ENCODE measurements around the gene LYPD6B.
"Not testable (repeated sequence)": the region's sequence is repeated elsewhere in the genome, so short reads cannot be mapped to it uniquely, and the experiment has no call there.

LYPD6B gene

GRCh38 chr2:149221898-149222297 lies 183.4 kb downstream of the LYPD6B start:
- DNase-seq: no peak

- DNase-seq: no peak
Measured at GRCh38 chr2:149223472-149224095, 185.1 kb downstream of the LYPD6B start.

- DNase-seq: no peak
Measured at GRCh38 chr2:149224543-149224942, 186.0 kb downstream of the LYPD6B start.

GRCh38 chr2:149225446-149225845 lies 186.9 kb downstream of the LYPD6B start:
- no peak for DNase-seq

GRCh38 chr2:149226790-149227189 lies 188.3 kb downstream of the LYPD6B start:
- DNase-seq: no peak

GRCh38 chr2:149235816-149236375 lies 197.4 kb downstream of the LYPD6B start:
- DNase-seq: no peak

GRCh38 chr2:149236410-149236809 lies 197.9 kb downstream of the LYPD6B start:
- DNase-seq: no peak

GRCh38 chr2:149246186-149246585 lies 207.7 kb downstream of the LYPD6B start:
- no peak for DNase-seq

- not testable (repeated sequence) for DNase-seq
Measured at GRCh38 chr2:149251436-149251835, 212.9 kb downstream of the LYPD6B start.

- not testable (repeated sequence) for DNase-seq
Measured at GRCh38 chr2:149256877-149257276, 218.4 kb downstream of the LYPD6B start.

- DNase-seq: no peak
Measured at GRCh38 chr2:149258531-149258930, 220.0 kb downstream of the LYPD6B start.

GRCh38 chr2:149259136-149259535 lies 220.6 kb downstream of the LYPD6B start:
- no peak for DNase-seq

- DNase-seq: no peak
Measured at GRCh38 chr2:149261692-149262091, 223.2 kb downstream of the LYPD6B start.
